HepG2 (cell line): ENCODE data around the gene UBTF. TPM values are rescaled to one million over a fixed set of nuclear protein-coding genes. Genes with fewer than 3 reads are reported as not detected.

Experiments used
- CENPT ChIP-seq: sonication (generic); formaldehyde crosslinking; IDR thresholded peaks from 2 replicates; pipeline ENCODE4 v1.8.0; 2022; ENCODE audit warnings: low read depth, mild to moderate bottlenecking, moderate library complexity, missing genetic modification reagents
- EHMT2 ChIP-seq: fragments of 200-600 bp; sonication (generic); IDR thresholded peaks from 2 replicates; pipeline ENCODE4 v1.7.0; 2017; ENCODE audit warnings: antibody characterized with exemption, low read depth, low read length, borderline replicate concordance
- FOXJ3 ChIP-seq: sonication (generic); formaldehyde crosslinking; IDR thresholded peaks from 2 replicates; pipeline ENCODE4 v1.4.0; 2020; ENCODE audit warnings: missing genetic modification reagents, mild to moderate bottlenecking, borderline replicate concordance
- HNF1A ChIP-seq, 2 experiments: sonication (generic) in 1 of 2; formaldehyde crosslinking in 1 of 2; IDR thresholded peaks; 2 replicates each; pipeline versions ENCODE4 v1.4.0 to v1.6.1; 2016 to 2020; ENCODE audit warnings: borderline replicate concordance in 1 of 2, low read depth in 1 of 2, mild to moderate bottlenecking in 1 of 2, missing genetic modification reagents in 1 of 2
- HNRNPK ChIP-seq: fragments of 200-400 bp; formaldehyde crosslinking; IDR thresholded peaks from 2 replicates; pipeline ENCODE4 v1.6.1; 2018; ENCODE audit warnings: low read length, low read depth, moderate library complexity, mild to moderate bottlenecking; ENCODE audit not compliant: poor library complexity, severe bottlenecking
- KLF16 ChIP-seq, 2 experiments: sonication (generic) in 1 of 2; formaldehyde crosslinking in 1 of 2; IDR thresholded peaks; 2 replicates each; pipeline versions ENCODE4 v1.6.1 to v1.8.0; 2016 to 2023; ENCODE audit warnings: missing genetic modification reagents in 2 of 2, missing compliant biosample characterization in 1 of 2
- MYPOP ChIP-seq: sonication (generic); formaldehyde crosslinking; IDR thresholded peaks from 2 replicates; pipeline ENCODE4 v1.8.1; 2023; ENCODE audit warnings: mild to moderate bottlenecking, moderate library complexity, missing genetic modification reagents
- PHF8 ChIP-seq: sonication (generic); formaldehyde crosslinking; IDR thresholded peaks from 2 replicates; pipeline ENCODE4 v1.5.0; 2020; ENCODE audit warnings: missing genetic modification reagents
- TFAP4 ChIP-seq: sonication (generic); IDR thresholded peaks from 2 replicates; pipeline ENCODE4 v1.6.1; 2016; ENCODE audit warnings: low read depth, borderline replicate concordance
- YEATS2 ChIP-seq: sonication (generic); formaldehyde crosslinking; IDR thresholded peaks from 2 replicates; pipeline ENCODE4 v1.4.0; 2020; ENCODE audit warnings: missing genetic modification reagents, borderline replicate concordance
- ZBTB20 ChIP-seq: sonication (generic); formaldehyde crosslinking; IDR thresholded peaks from 2 replicates; pipeline ENCODE4 v1.8.1; 2023; ENCODE audit warnings: missing genetic modification reagents, low read depth, mild to moderate bottlenecking, borderline replicate concordance
- ZBTB46 ChIP-seq: sonication (generic); formaldehyde crosslinking; IDR thresholded peaks from 2 replicates; pipeline ENCODE4 v1.4.0; 2020; ENCODE audit warnings: mild to moderate bottlenecking, missing genetic modification reagents, borderline replicate concordance
- ZMAT3 ChIP-seq: sonication (generic); formaldehyde crosslinking; conservative IDR thresholded peaks from 2 replicates; pipeline ENCODE4 v1.7.0; 2021; ENCODE audit warnings: missing genetic modification reagents
- ZNF143 ChIP-seq: sonication (generic); formaldehyde crosslinking; IDR thresholded peaks from 2 replicates; pipeline ENCODE4 v1.4.0; 2020; ENCODE audit warnings: missing genetic modification reagents
- ZNF563 ChIP-seq: sonication (generic); formaldehyde crosslinking; IDR thresholded peaks from 2 replicates; pipeline ENCODE4 v1.8.0; 2022; ENCODE audit warnings: mild to moderate bottlenecking, moderate library complexity, missing genetic modification reagents
- ZNF644 ChIP-seq: IDR thresholded peaks from 2 replicates; pipeline ENCODE4 v1.6.1; 2016; ENCODE audit warnings: low read depth
- ZNF660 ChIP-seq: sonication (generic); formaldehyde crosslinking; IDR thresholded peaks from 2 replicates; pipeline ENCODE4 v1.5.1; 2020; ENCODE audit warnings: mild to moderate bottlenecking, low read depth, missing genetic modification reagents, borderline replicate concordance
- ZNF674 ChIP-seq: sonication (generic); formaldehyde crosslinking; IDR thresholded peaks from 2 replicates; pipeline ENCODE4 v1.5.0; 2020; ENCODE audit warnings: low read depth, mild to moderate bottlenecking, missing genetic modification reagents
- ZNF773 ChIP-seq: sonication (generic); formaldehyde crosslinking; IDR thresholded peaks from 2 replicates; pipeline ENCODE4 v1.4.0; 2020; ENCODE audit warnings: missing genetic modification reagents, borderline replicate concordance
- ZSCAN29 ChIP-seq: sonication (generic); formaldehyde crosslinking; conservative IDR thresholded peaks from 2 replicates; pipeline ENCODE4 v1.4.0; 2020; ENCODE audit warnings: mild to moderate bottlenecking, missing genetic modification reagents
- polyA plus RNA-seq, 8 experiments: library from polyadenylated mRNA; depleted of rRNA in 3 of 8; stranded (reverse) in 7 of 8; unstranded in 1 of 8; fragments of >200 nt; fragmentation: Illumina TruSeq in 4 of 8; extraction: Trizol in 4 of 8; gene quantifications; 2 replicates each; pipeline versions ENCODE4 v1.2.1 to v1.2.3, GENCODE V29; 2011 to 2016; ENCODE audit warnings: low read depth in 4 of 8, missing spikeins in 1 of 8, mixed read lengths in 1 of 8; ENCODE audit not compliant: insufficient read depth in 1 of 8
- total RNA-seq, 5 experiments: library from RNA; depleted of rRNA; stranded (reverse); fragments of >200 nt; fragmentation: Illumina TruSeq; extraction: Trizol; gene quantifications; 2 replicates each; pipeline ENCODE4 v1.2.3, GENCODE V29; 2016; ENCODE audit warnings: low read depth in 1 of 5

UBTF gene
- total and polyA plus RNA-seq, 2 of the 13 experiments (the other 11 are each of a cell fraction or from before 2014, with no cell fraction given) = 15.2 to 60.9 TPM

GRCh38 chr17:44221084-44221861 lies 1.8 kb upstream of the UBTF start (continued):
- TF ChIP-seq HNRNPK = no peak
- TF ChIP-seq HNF1A (IDR thresholded peaks at IDR 0.05; ENCODE audit: low read depth) = no peak
- no peak for TF ChIP-seq HNF1A (CRISPR knock-in tag; IDR thresholded peaks at IDR 0.05; ENCODE audit: borderline replicate concordance)
- peak; percentile 4; the same call in 1 of the 2 replicates for TF ChIP-seq PHF8 (CRISPR knock-in tag)
- TF ChIP-seq EHMT2 = no peak
- TF ChIP-seq ZBTB46 (CRISPR knock-in tag) = no peak
- no peak for TF ChIP-seq ZNF773
- TF ChIP-seq ZNF674 (CRISPR knock-in tag) = 0 out of 2 replicates have a peak, but pooled peaks have one; percentile 56
- no peak; the same call in 1 of the 2 replicates for TF ChIP-seq YEATS2 (CRISPR knock-in tag)
- peak; percentile 83 for TF ChIP-seq ZSCAN29 (CRISPR knock-in tag)
- no peak for TF ChIP-seq FOXJ3 (CRISPR knock-in tag)
- TF ChIP-seq ZNF563 = peak; percentile 36; the same call in 1 of the 2 replicates
- peak; percentile 51; the same call in 1 of the 2 replicates for TF ChIP-seq TFAP4
- no peak for TF ChIP-seq ZNF644 (CRISPR knock-in tag)
- peak; percentile 80; the same call in 1 of the 2 replicates for TF ChIP-seq MYPOP (CRISPR knock-in tag)
- no peak for TF ChIP-seq ZBTB20 (CRISPR knock-in tag)
- TF ChIP-seq ZNF143 = no peak
- TF ChIP-seq CENPT (CRISPR knock-in tag) = no peak
- TF ChIP-seq ZMAT3 = no peak; the same call in 1 of the 2 replicates
- no peak for TF ChIP-seq KLF16 (CRISPR knock-in tag; IDR thresholded peaks at IDR 0.05)
- no peak for TF ChIP-seq ZNF660 (CRISPR knock-in tag)
